DMS114 treated with DMSO at 0.1 percent for 48 hours (cell line): ENCODE data around the gene RNLS.

Experiments
- DNase-seq: peaks from one replicate; lab custom pipeline; 2025; ENCODE audit not compliant: unreplicated experiment; lab: John Stamatoyannopoulos, UW

The RNLS gene

GRCh38 chr10:88553116-88553752 lies 29.9 kb downstream of the RNLS start:
- DNase-seq: peak; percentile 38

- no peak for DNase-seq
Observed at GRCh38 chr10:88551246-88551645, 31.9 kb downstream of the RNLS start.

- DNase-seq: no peak
Observed at GRCh38 chr10:88546497-88546896, 36.6 kb downstream of the RNLS start.

DNA sequence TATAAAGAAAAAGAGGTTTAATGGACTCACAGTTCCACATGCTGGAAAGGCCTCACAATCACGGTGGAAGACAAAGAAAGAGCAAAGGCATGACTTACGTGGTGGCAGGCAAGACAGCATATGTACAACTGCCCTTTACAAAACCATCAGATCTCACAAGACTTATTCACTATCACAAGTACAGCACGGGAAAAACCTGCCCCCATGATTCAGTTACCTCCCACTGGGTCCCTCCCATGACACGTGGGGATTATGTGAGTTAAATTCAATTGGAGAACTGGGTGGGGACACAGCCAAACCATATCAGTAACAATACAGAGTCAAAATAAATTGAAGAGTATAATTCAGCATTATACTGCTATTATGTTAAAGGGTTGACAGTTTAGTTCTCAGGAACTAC lies 37.8 kb downstream of the RNLS start:
- DNase-seq: no peak

DNA sequence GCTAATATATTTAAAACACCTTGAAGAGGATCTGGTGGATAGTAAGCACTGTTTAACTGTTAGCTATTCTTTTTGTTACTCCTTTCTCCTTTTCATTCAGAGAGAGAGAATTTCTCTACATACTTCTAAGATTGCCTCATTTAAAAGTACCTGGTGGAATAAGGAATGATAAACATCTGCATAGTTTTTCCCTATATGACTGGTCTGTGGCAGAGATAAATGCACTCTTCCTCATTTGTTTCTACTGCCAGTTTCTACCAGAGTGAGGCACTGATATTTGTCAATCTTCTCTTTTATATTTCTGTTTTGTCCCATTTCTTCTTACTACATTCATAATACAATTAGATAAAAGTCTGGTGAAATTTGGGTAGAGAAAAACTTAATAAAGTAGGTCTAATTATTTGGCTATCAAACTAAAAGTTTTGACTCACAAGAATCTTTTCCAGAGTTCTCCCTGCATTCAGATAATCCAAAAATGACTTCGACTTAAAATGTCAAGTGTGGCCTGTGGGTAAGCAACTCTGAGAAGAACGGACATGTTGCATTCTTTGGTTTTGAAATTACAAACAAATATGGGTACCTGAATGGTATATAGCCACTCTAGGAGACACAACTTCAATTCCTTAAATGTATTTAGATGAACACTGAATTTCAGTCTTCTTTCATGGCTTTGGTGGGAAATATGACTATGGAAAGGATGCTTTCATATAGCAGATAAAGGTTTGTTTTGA lies 38.8 kb downstream of the RNLS start:
- no peak for DNase-seq

DNA sequence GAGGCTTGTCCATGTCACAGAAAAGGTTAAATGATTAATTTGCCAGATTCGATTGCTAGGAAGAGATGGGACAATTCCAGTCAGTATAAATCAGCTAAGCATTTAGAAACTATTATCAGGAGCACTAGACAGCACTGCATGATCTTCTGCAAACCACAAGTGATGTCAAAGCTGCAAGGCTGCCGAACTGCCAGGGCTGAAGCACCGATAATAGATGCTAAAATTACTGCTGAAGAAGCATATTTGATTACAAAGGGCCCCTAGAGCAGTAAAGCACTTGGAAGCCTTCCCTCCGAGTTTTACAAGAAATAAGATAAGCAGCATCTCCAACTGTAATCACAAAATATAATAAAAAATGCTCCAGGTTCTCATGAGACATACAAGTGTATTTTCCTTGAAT lies 40.6 kb downstream of the RNLS start:
- no peak for DNase-seq

DNA sequence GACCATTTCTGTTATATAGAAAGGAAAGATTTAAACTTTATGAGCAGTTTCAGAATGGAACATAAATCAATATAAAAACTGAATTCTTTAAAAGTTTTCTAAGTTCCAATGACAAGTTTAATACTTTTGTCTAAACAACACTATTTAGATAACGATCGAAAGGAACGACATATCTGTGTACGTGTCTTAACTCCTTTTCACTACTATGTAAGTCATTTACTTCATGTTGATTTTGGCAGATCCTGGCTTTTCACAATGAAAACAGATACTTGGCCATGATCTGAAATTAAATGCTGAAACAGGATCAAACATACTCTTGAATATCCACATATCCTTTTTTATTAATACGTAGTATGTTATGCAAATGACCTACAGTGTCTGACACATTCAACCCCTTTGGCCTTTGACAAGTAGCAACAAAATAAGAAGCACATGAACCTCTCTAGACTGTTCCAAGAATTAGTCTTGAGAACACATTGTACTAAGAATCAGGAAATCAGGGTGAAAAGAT lies 41.9 kb downstream of the RNLS start:
- DNase-seq: no peak

DNA sequence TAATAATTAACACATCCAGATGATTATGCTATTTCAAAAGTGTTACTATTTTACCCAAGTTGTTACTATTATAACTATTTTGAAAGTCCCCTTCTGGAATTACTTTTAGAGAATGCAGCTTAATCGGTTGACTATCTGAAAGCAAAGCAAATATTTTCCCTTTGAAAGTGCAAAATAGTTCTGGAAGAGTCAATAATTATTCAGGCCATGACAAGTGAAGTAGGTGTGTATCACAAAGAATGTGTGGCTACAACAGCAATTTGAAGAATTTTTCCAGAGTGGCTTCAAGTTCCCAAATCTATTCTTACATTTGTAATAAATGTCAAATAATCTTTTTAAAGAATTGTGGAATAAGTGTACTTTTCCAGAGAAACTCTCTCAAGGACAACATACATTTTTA lies 42.8 kb downstream of the RNLS start:
- no peak for DNase-seq

DNA sequence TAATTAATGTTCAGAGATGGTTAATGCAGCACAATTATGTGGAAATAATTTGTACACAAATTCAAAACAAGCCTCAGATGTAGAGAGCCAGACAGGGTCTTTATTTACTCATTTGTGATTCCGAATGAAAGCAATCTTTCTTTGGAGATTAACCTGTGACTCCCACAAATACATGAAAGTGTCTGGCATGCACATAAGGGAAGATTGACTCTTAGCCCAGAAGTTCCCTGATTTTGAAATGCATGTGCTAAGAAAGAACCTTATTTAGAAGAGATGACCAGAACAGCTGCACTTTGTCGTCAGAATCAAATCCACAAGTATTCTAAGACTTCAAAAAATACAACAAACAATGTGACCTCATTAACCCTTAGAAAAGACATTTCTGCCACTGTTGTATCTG lies 45.1 kb downstream of the RNLS start:
- no peak for DNase-seq

DNA sequence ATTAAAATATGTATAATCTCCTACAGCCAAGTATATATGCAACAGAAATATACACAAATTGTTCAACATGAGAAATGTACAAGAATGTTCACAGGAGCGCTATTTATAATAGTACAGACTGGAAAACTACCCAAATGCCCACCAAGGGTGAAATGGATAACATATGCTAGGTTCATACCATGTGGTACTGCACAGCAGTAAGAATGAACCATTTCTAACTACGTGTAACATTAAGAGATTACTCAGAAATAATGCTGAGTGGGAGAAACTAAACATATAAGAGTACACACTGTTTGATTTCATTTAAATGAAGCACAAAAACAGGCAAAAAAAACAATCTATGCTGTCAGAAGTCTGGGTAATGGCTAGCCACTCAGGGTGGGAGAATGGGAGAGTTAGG lies 45.8 kb downstream of the RNLS start:
- no peak for DNase-seq

DNA sequence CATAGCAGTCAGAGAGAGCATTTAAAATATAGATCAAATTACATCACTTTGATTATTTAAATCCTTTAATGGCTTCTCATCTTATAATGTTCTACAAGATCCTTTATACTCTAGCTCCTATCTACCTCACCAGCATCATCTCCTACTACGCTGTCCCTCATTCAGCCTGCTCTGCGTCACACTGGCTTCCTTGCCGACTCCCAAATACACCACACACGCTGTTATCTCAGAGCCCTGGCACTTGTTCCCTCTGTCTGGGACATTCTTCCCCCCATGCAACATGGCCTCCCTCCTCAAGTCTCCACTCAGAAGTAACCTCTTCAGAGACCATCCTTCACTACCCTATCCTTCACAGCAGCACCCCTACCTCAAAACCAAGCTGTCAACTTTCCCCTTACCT lies 46.7 kb downstream of the RNLS start:
- DNase-seq: no peak

- DNase-seq: no peak
Observed at GRCh38 chr10:88534072-88534665, 48.9 kb downstream of the RNLS start.

DNA sequence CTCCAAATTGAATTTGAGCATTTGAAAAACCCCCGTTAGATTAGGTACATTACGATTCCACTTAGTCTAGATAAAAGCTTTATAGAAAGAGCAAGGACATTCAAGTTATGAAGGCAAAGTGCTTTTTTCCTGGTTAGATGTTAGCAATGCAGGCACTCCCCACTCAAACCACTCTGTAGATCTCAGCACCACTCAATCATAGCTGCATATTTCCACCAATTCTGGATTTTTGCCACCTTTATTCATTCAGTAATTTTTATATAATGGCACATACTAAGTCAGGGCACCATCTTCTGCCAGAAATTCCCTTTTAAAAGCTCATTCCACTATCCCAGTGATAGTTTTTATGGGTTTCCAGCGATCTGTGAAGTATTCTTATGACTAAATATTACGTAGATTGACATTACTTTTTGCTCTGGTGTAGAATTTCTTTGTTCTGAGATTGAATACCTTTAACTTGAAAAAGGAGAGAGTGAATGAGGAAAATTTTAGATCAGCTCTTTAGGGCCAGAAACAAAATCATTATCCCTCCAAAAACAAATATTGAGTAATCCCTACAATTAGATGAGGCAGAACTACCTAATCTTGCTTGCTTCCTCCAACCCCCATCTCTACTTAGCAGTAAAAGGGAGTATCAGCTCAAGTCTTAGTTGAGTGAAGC lies 51.6 kb downstream of the RNLS start:
- DNase-seq: no peak

GRCh38 chr10:88530629-88531391 lies 52.3 kb downstream of the RNLS start:
- DNase-seq: no peak

GRCh38 chr10:88530093-88530492 lies 53.0 kb downstream of the RNLS start:
- no peak for DNase-seq

DNA sequence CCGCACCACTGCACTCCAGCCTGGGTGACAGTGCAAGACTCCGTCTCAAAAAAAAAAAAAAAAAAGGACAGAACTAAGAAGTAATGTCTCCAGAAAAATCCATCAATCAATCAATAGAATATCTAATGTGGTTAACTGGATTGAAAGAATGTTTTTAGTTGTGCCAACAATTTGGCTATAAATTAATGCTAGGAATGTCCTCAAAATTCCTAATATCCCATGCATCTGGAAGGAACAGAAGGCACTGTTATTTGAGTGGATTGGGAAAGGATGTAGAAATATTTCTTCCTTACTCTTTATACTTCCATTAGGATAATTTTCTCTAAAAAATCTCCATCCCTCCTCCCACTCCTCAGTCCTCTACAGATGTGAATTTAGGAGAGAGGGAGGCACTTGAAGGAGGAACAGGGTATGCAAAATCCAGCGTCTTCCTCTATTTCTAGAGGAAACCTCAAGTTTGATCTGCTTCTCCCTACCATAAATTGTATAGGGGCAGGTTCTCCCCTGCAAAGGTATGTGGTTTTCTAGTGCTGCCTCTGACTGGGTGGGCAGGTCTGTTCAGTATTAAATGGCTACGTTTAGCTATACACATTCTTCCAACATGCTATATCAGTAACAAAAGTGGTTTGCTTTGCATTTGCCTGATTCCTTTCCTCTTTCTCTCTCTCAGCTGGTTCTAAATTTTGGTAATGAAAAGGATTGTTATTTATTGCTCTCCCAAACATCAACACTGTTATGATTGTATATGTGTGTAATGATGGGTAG lies 54.1 kb downstream of the RNLS start:
- DNase-seq: no peak

DNA sequence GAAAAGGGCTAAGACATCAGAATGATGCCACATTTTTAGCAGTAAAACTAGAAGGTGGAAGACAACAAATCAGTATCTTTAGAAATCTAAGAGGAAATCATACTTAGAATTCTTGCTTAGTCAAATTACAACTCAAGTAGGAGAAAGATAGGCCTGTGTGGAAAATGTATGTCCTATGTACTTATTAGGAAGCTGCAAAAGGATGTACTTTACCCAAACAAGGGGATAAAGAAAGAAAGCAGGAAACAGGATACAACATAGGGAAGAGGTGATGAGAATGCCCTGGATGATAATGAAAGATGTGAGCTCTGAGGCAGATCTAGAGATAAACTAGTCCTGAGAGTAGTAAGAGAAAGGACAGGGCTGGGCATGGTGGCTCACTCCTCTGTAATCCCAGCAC lies 54.9 kb downstream of the RNLS start:
- DNase-seq: no peak

GRCh38 chr10:88527245-88527644 lies 55.9 kb downstream of the RNLS start:
- DNase-seq: no peak

- DNase-seq: no peak
Observed at GRCh38 chr10:88526501-88527105, 56.5 kb downstream of the RNLS start.
